ENCODE measurements around the gene CTNNBL1.

The CTNNBL1 gene

DNA sequence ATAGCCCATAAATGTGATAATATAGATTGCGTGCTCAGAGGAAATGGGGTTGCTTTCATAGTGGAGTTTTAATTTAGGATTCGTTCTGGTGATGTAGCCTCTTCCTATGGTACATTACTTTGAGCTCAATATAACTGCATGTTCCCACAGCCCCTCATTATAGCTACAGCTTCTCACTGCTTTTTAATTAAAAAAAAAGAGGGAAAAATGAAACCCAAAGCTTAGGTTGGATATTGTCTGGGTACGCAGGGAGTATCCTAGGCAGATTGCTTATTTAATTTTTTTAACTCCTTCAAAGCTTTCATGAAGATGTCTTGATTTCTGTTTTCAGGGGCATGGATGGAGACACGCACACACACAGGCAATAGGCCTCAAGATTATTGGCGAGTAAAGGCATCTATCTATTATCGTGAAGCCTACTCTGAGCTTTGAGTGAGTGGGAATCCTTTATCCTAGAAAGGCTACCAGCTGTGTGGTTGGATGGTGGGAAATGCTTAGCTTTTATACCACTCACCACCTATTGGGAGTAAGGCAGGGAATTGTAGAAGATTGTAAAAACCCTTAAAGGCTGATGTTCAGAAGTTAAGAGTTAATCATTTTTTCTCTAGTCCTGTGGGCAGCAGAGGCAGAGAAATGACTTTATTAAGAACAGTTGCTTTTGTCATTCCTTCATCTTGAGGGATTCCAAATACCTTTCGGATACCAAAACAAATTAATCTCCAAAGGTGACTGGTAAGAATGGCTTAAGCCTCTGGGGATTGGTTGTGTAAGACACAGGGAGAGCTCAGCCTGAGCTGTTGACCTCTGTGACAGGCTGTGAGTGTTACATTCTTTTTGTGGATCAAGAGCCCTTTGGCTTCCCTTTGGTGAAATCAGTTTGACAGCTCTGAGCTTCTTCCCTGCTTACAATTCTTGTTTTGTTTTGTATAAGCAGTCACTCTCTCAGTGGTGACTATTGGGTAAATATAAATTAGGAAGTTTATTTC, 33.4 kb downstream of the CTNNBL1 start:
- no peaks in the 10 kb centered on the region for H3K79me2 ChIP-seq (ENCODE audit: insufficient read depth, low read depth)
- H4K20me1 ChIP-seq (ENCODE audit: insufficient read depth), result no peaks in the 10 kb centered on the region
- TF ChIP-seq, protein P1, sequence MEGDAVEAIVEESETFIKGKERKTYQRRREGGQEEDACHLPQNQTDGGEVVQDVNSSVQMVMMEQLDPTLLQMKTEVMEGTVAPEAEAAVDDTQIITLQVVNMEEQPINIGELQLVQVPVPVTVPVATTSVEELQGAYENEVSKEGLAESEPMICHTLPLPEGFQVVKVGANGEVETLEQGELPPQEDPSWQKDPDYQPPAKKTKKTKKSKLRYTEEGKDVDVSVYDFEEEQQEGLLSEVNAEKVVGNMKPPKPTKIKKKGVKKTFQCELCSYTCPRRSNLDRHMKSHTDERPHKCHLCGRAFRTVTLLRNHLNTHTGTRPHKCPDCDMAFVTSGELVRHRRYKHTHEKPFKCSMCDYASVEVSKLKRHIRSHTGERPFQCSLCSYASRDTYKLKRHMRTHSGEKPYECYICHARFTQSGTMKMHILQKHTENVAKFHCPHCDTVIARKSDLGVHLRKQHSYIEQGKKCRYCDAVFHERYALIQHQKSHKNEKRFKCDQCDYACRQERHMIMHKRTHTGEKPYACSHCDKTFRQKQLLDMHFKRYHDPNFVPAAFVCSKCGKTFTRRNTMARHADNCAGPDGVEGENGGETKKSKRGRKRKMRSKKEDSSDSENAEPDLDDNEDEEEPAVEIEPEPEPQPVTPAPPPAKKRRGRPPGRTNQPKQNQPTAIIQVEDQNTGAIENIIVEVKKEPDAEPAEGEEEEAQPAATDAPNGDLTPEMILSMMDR (conservative IDR thresholded peaks at IDR 0.05; ENCODE audit: low read depth, low read length), result no peak
- no peak overlapping the region for H3K4me2 ChIP-seq
- no peak overlapping the region for H3K9ac ChIP-seq
- peaks cover 11% of the 10 kb centered on the region for H3K4me1 ChIP-seq (ENCODE audit: low read depth, poor library complexity, severe bottlenecking)
- no peak overlapping the region for H2AFZ ChIP-seq (ENCODE audit: low read depth)
- no peaks in the 10 kb centered on the region for H3K36me3 ChIP-seq (ENCODE audit: insufficient read depth)
- H3K27ac ChIP-seq, result 0 out of 2 replicates have a peak overlapping the region, but pooled peaks have one; percentile 10
- H3K27me3 ChIP-seq (ENCODE audit: insufficient read depth, low read depth), result no peaks in the 10 kb centered on the region
- H3K4me3 ChIP-seq (IDR thresholded peaks at IDR 0.05; ENCODE audit: insufficient read depth, low read depth, low read length), result no peak overlapping the region

DNA sequence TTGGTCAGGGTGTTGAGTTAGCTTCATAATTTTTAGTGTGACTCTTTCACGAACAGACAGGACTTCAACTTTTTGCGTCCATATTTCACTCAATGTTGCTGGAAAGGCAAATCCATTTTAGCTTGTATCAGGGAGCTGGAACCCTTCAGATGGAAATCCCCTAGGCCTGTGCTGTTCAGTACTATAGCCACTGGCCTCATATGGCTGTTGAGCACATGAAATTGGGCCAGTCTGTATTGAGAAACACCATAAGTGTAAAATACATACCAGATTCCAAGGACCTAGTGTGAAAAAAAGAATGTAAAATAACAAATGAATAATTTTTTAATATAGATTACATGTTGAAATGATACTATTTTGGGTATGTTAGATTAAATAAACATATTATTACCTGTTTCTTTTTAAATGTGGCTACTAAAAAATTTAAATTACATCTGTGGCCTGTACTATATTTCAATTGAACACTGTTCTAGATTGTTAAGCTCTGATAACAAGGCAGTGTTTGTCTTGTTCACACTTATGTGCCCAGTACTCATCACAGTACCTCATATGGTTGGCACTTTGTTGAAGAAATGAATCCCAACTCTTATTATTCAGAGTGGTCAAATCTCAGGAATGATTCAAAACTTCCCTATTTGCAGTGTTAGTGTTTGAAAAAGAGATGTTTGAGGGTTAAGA, 34.3 kb downstream of the CTNNBL1 start:
- Histone ChIP-seq H3K79me2 (ENCODE audit: insufficient read depth, low read depth) (no peaks in the 10 kb centered on the region), H3K27me3 (ENCODE audit: insufficient read depth, low read depth) (no peaks in the 10 kb centered on the region), H3K9ac (no peak overlapping the region), H4K20me1 (ENCODE audit: insufficient read depth) (no peaks in the 10 kb centered on the region), H3K4me2 (no peak overlapping the region), H3K4me3 (IDR thresholded peaks at IDR 0.05; ENCODE audit: insufficient read depth, low read depth, low read length) (no peak overlapping the region), H3K27ac (0 out of 2 replicates have a peak overlapping the region, but pooled peaks have one; percentile 10), H3K36me3 (ENCODE audit: insufficient read depth) (no peaks in the 10 kb centered on the region), H3K4me1 (ENCODE audit: low read depth, poor library complexity, severe bottlenecking) (peaks cover 11% of the 10 kb centered on the region), H2AFZ (ENCODE audit: low read depth) (no peak overlapping the region)
- TF ChIP-seq, protein P1 (conservative IDR thresholded peaks at IDR 0.05; ENCODE audit: low read depth, low read length), result no peak

DNA sequence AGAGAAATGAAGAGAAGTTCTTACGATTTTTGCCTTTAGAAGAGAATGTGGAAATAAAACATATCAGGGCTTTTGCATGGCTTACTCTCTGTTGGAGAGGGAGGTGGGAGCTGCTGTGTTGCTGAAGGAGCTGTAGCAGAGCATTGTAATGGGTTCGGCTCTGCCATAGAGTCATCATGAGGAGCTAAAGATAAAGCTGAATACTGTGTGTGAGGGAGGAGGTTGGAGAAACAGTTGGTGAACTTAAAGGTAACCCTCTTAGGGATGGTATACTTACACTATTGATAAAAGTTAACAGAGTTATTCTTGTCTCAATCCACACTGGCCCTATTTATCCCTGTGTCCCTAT, 34.8 kb downstream of the CTNNBL1 start:
- Histone ChIP-seq H3K79me2 (ENCODE audit: insufficient read depth, low read depth) (no peaks in the 10 kb centered on the region), H3K4me3 (IDR thresholded peaks at IDR 0.05; ENCODE audit: insufficient read depth, low read depth, low read length) (no peak overlapping the region), H4K20me1 (ENCODE audit: insufficient read depth) (no peaks in the 10 kb centered on the region), H3K27me3 (ENCODE audit: insufficient read depth, low read depth) (no peaks in the 10 kb centered on the region), H3K4me2 (no peak overlapping the region), H3K27ac (no peak overlapping the region), H3K36me3 (ENCODE audit: insufficient read depth) (no peaks in the 10 kb centered on the region), H3K9ac (no peak overlapping the region), H3K4me1 (ENCODE audit: low read depth, poor library complexity, severe bottlenecking) (peaks cover 11% of the 10 kb centered on the region), H2AFZ (ENCODE audit: low read depth) (no peak overlapping the region)
- TF ChIP-seq, protein P1 (conservative IDR thresholded peaks at IDR 0.05; ENCODE audit: low read depth, low read length), result no peak

DNA sequence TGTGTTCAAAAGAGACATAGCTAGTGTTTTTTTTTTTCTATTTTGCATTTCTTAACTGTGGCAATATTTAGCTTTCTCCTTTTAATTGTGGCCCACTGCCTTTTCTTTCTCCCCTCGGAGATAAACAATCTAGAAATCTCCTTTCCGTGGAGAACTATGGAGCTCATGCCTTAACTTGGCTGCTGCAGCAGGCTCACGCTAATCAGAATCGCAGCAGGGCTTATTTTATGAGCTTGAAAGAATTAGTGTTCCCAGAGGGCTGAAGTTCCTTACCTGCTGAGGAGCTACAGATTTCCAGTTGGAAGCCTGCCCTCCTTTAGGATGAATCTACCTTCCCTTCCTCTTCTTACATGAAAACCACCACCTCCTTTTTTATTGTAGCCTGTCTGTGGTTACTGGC, 35.6 kb downstream of the CTNNBL1 start:
- no peak overlapping the region for H3K4me2 ChIP-seq
- peaks cover 11% of the 10 kb centered on the region for H3K4me1 ChIP-seq (ENCODE audit: low read depth, poor library complexity, severe bottlenecking)
- no peak overlapping the region for H3K27ac ChIP-seq
- no peaks in the 10 kb centered on the region for H3K27me3 ChIP-seq (ENCODE audit: insufficient read depth, low read depth)
- TF ChIP-seq, protein P1 (conservative IDR thresholded peaks at IDR 0.05; ENCODE audit: low read depth, low read length), result no peak
- H4K20me1 ChIP-seq (ENCODE audit: insufficient read depth), result no peaks in the 10 kb centered on the region
- no peak overlapping the region for H3K9ac ChIP-seq
- no peak overlapping the region for H2AFZ ChIP-seq (ENCODE audit: low read depth)
- H3K36me3 ChIP-seq (ENCODE audit: insufficient read depth), result no peaks in the 10 kb centered on the region
- no peak overlapping the region for H3K4me3 ChIP-seq (IDR thresholded peaks at IDR 0.05; ENCODE audit: insufficient read depth, low read depth, low read length)
- H3K79me2 ChIP-seq (ENCODE audit: insufficient read depth, low read depth), result no peaks in the 10 kb centered on the region
